Ishikawa (cell line): ENCODE results near the gene PARP11.

Experiments used
- CEBPB ChIP-seq: IDR thresholded peaks from 2 replicates; pipeline ENCODE4 v1.6.1; 2012
- CREB1 ChIP-seq: IDR thresholded peaks from 2 replicates; pipeline ENCODE4 v1.6.1; 2012; ENCODE audit warnings: low read depth
- EGR1 ChIP-seq: IDR thresholded peaks from 2 replicates; pipeline ENCODE4 v1.6.1; 2012
- EP300 ChIP-seq: IDR thresholded peaks from 2 replicates; pipeline ENCODE4 v1.6.1; 2012; ENCODE audit warnings: borderline replicate concordance
- FOXM1 ChIP-seq: IDR thresholded peaks from 2 replicates; pipeline ENCODE4 v1.6.1; 2012; ENCODE audit warnings: low read depth, borderline replicate concordance
- MAX ChIP-seq: IDR thresholded peaks from 2 replicates; pipeline ENCODE4 v1.6.1; 2012
- NFIC ChIP-seq: IDR thresholded peaks from 2 replicates; pipeline ENCODE4 v1.6.1; 2012
- RAD21 ChIP-seq: IDR thresholded peaks from 2 replicates; pipeline ENCODE4 v1.6.1; 2012; ENCODE audit warnings: low read depth
- REST ChIP-seq: IDR thresholded peaks from 2 replicates; pipeline ENCODE4 v1.6.1; 2012; ENCODE audit warnings: low read depth, mild to moderate bottlenecking
- TAF1 ChIP-seq: IDR thresholded peaks from 2 replicates; pipeline ENCODE4 v1.6.1; 2012; ENCODE audit warnings: low read depth, mild to moderate bottlenecking
- TCF12 ChIP-seq: IDR thresholded peaks from 2 replicates; pipeline ENCODE4 v1.6.1; 2012; ENCODE audit warnings: low read depth
- TEAD4 ChIP-seq: IDR thresholded peaks from 2 replicates; pipeline ENCODE4 v1.6.1; 2012
- USF1 ChIP-seq: IDR thresholded peaks from 2 replicates; pipeline ENCODE4 v1.6.1; 2012
- YY1 ChIP-seq: IDR thresholded peaks from 2 replicates; pipeline ENCODE4 v1.6.1; 2012; ENCODE audit warnings: low read depth
- ZBTB7A ChIP-seq: IDR thresholded peaks from 2 replicates; pipeline ENCODE4 v1.6.1; 2012; ENCODE audit warnings: low read depth

Gene PARP11

GRCh38 chr12:3832738-3833137, 40.5 kb downstream of the PARP11 start:
- TF ChIP-seq TAF1 (no peak), NFIC (no peak), CREB1 (no peak), EGR1 (no peak), REST (no peak), TEAD4 (no peak)

- TF ChIP-seq FOXM1 (no peak), NFIC (no peak), YY1 (no peak), MAX (no peak), ZBTB7A (no peak)
Observed at GRCh38 chr12:3828888-3829287, 44.3 kb downstream of the PARP11 start.

GRCh38 chr12:3827301-3828000, 45.7 kb downstream of the PARP11 start:
- no peak for TF ChIP-seq ZBTB7A
- no peak for TF ChIP-seq YY1
- no peak for TF ChIP-seq TCF12
- no peak for TF ChIP-seq MAX
- TF ChIP-seq RAD21: no peak
- no peak for TF ChIP-seq TEAD4
- TF ChIP-seq EP300: no peak
- no peak for TF ChIP-seq CEBPB
- TF ChIP-seq USF1: no peak

GRCh38 chr12:3821441-3821840, 51.8 kb downstream of the PARP11 start:
- no peak for TF ChIP-seq EP300

- TF ChIP-seq MAX (no peak), YY1 (no peak), REST (no peak)
Observed at GRCh38 chr12:3820122-3820521, 53.1 kb downstream of the PARP11 start.

- TF ChIP-seq NFIC: no peak
- no peak for TF ChIP-seq TCF12
- no peak for TF ChIP-seq USF1
- no peak for TF ChIP-seq RAD21
- TF ChIP-seq REST: no peak
- TF ChIP-seq FOXM1: no peak
- no peak for TF ChIP-seq EP300
- no peak for TF ChIP-seq MAX
- no peak for TF ChIP-seq CREB1
- no peak for TF ChIP-seq CEBPB
Observed at GRCh38 chr12:3816266-3816665, 56.9 kb downstream of the PARP11 start.
